ENCODE measurements around the gene ZDHHC11B.
"Not testable (repeated sequence)": the region's sequence is repeated elsewhere in the genome, so short reads cannot be mapped to it uniquely, and the experiment has no call there.

GRCh38 chr5:734145-734544 lies 50.4 kb downstream of the ZDHHC11B start:
- TF ChIP-seq, protein P1, sequence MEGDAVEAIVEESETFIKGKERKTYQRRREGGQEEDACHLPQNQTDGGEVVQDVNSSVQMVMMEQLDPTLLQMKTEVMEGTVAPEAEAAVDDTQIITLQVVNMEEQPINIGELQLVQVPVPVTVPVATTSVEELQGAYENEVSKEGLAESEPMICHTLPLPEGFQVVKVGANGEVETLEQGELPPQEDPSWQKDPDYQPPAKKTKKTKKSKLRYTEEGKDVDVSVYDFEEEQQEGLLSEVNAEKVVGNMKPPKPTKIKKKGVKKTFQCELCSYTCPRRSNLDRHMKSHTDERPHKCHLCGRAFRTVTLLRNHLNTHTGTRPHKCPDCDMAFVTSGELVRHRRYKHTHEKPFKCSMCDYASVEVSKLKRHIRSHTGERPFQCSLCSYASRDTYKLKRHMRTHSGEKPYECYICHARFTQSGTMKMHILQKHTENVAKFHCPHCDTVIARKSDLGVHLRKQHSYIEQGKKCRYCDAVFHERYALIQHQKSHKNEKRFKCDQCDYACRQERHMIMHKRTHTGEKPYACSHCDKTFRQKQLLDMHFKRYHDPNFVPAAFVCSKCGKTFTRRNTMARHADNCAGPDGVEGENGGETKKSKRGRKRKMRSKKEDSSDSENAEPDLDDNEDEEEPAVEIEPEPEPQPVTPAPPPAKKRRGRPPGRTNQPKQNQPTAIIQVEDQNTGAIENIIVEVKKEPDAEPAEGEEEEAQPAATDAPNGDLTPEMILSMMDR (conservative IDR thresholded peaks at IDR 0.05 in 1 of 2, IDR thresholded peaks at IDR 0.05 in 1 of 2; ENCODE audit: extremely low read depth in 1 of 2, insufficient read depth in 1 of 2, low read depth in 1 of 2, low read length in 2 of 2): not testable (repeated sequence)
- not testable (repeated sequence) for TF ChIP-seq EZH2 (IDR thresholded peaks at IDR 0.05; ENCODE audit: borderline replicate concordance, low read length)

Data from mammary epithelial cell (primary cell).